ENCODE results near the gene BBOF1. TPM values are rescaled to one million over a fixed set of nuclear protein-coding genes. Genes with fewer than 3 reads are reported as not detected.

The BBOF1 gene
- total RNA-seq, 4 donors from 2014 or later = 3.7 to 22.8 (median 6.2) TPM

DNA sequence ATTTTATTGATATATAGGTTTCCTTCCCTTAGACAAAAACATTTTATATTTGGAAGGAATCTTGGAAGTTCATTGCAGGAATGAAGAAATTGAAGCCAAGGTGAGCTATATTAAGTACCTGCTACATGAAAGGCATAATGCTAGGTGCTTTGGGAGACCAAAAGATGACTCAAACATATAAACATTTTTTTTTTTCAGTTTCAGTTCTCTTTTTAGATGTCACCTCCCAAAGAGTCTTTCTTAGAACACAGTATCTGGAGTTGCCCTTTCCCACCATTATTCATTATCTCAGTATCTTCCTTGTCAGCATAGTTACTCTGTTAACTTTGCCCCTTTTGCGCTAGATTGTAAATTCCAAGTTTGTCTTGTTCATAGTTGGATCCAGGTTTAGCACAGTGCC is 66.7 kb downstream of the BBOF1 start:
- DNase-seq (ENCODE audit: low spot score in 2 of 2) = no peak
- peak overlapping the region in 1 of 4 donors; percentile 98 for H3K27ac ChIP-seq
- peaks cover 0 to 44% (median 19%) of the 10 kb centered on the region in 4 donors for H3K4me1 ChIP-seq
- TF ChIP-seq, protein P1, sequence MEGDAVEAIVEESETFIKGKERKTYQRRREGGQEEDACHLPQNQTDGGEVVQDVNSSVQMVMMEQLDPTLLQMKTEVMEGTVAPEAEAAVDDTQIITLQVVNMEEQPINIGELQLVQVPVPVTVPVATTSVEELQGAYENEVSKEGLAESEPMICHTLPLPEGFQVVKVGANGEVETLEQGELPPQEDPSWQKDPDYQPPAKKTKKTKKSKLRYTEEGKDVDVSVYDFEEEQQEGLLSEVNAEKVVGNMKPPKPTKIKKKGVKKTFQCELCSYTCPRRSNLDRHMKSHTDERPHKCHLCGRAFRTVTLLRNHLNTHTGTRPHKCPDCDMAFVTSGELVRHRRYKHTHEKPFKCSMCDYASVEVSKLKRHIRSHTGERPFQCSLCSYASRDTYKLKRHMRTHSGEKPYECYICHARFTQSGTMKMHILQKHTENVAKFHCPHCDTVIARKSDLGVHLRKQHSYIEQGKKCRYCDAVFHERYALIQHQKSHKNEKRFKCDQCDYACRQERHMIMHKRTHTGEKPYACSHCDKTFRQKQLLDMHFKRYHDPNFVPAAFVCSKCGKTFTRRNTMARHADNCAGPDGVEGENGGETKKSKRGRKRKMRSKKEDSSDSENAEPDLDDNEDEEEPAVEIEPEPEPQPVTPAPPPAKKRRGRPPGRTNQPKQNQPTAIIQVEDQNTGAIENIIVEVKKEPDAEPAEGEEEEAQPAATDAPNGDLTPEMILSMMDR (IDR thresholded peaks at IDR 0.05) = no peak
- TF ChIP-seq POLR2A (IDR thresholded peaks at IDR 0.05) (no peak), EP300 (IDR thresholded peaks at IDR 0.05) (no peak)
- WGBS, 2 donors = 88 to 100% methylated on average over 1 of the region's 1 CpG
- H3K4me3 ChIP-seq = peak overlapping the region in 2 of 4 donors; percentile 77 to 84
- no peaks in the 10 kb centered on the region for H3K36me3 ChIP-seq
- no peaks in the 10 kb centered on the region for H3K9me3 ChIP-seq
- H3K27me3 ChIP-seq = no peaks in the 10 kb centered on the region

GRCh38 chr14:74089251-74090020 is 70.3 kb downstream of the BBOF1 start:
- no peaks in the 10 kb centered on the region for H3K9me3 ChIP-seq
- H3K4me1 ChIP-seq = peaks cover 0 to 17% (median 9%) of the 10 kb centered on the region in 4 donors
- WGBS, 2 donors = 92 to 94% methylated on average over 8 of the region's 8 CpGs
- no peak overlapping the region for H3K4me3 ChIP-seq
- H3K27me3 ChIP-seq = no peaks in the 10 kb centered on the region
- no peak overlapping the region for H3K27ac ChIP-seq
- H3K36me3 ChIP-seq = peaks cover 0 to 23% (median 0%) of the 10 kb centered on the region in 3 donors
- TF ChIP-seq POLR2A (IDR thresholded peaks at IDR 0.05) = no peak
- no peak for TF ChIP-seq EP300 (IDR thresholded peaks at IDR 0.05)
- TF ChIP-seq, protein P1 (IDR thresholded peaks at IDR 0.05) = no peak
- DNase-seq (ENCODE audit: low spot score in 2 of 2) = no peak

DNA sequence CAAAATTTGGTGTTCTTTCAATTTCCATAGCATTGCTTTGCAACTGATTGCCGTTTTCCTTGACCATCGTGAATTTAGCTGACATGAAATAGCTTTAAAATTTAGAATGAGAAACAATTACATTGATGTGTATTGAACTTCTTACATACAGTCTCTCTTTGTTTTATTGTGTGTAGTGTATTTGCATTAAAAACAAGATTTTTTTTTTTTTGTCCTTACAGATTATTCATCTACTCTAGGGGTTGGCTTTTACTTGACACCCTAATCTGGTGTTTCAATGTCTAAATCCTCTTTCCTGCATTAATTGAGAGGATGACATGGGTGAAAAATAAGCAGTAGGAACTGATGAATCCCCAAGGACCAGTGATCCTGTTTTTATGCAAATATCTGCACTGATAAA is 86.2 kb downstream of the BBOF1 start:
- WGBS, 2 donors = 68 to 77% methylated on average over 2 of the region's 2 CpGs
- Histone ChIP-seq H3K4me3 (no peak overlapping the region), H3K9me3 (no peaks in the 10 kb centered on the region), H3K27me3 (no peaks in the 10 kb centered on the region), H3K4me1 (peaks cover 0 to 6% (median 0%) of the 10 kb centered on the region in 4 donors), H3K36me3 (peaks cover 0 to 57% (median 3%) of the 10 kb centered on the region in 3 donors), H3K27ac (no peak overlapping the region)
- TF ChIP-seq, protein P1 (IDR thresholded peaks at IDR 0.05) = no peak
- TF ChIP-seq POLR2A (IDR thresholded peaks at IDR 0.05) (no peak), EP300 (IDR thresholded peaks at IDR 0.05) (no peak)
- no peak for DNase-seq (ENCODE audit: low spot score in 2 of 2)

- Histone ChIP-seq H3K27me3 (no peaks in the 10 kb centered on the region), H3K36me3 (peaks cover 0 to 38% (median 3%) of the 10 kb centered on the region in 3 donors), H3K9me3 (no peaks in the 10 kb centered on the region), H3K27ac (no peak overlapping the region), H3K4me3 (no peak overlapping the region), H3K4me1 (peaks cover 0 to 6% (median 0%) of the 10 kb centered on the region in 4 donors)
- no peak for TF ChIP-seq EP300 (IDR thresholded peaks at IDR 0.05)
- no peak for TF ChIP-seq POLR2A (IDR thresholded peaks at IDR 0.05)
- TF ChIP-seq, protein P1 (IDR thresholded peaks at IDR 0.05) = no peak
- WGBS, 2 donors = 29 to 71% methylated on average over 1 of the region's 1 CpG
- no peak for DNase-seq (ENCODE audit: low spot score in 2 of 2)
Observed at GRCh38 chr14:74109369-74109768, 90.2 kb downstream of the BBOF1 start.

Measured in tibial nerve (tissue), 4 donors.